Measurements from ENCODE around the gene PRKCH. TPM values are rescaled to one million over a fixed set of nuclear protein-coding genes. Genes with fewer than 3 reads are reported as not detected.

PRKCH gene
- total RNA-seq, 1 experiment from 2014 or later: 5.2 TPM

DNA sequence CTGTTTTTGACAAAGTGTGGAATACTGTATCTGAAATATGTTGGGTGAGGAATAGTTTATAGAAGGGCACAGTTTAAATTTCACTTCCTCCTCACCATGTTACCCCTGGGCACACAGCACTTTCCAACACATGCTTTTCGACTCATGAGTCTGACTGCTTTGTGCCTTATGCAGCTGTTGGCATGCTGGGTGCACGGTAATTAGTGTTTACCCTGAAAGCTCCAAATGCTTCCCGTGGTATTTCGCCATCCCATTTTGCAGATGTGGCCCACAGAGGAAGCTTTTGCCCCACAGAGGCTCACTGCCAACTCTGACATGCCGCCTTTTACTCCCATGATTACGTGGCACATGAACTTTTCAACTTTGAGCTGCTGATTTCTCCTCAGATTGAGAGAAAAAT is 168.6 kb downstream of the PRKCH start:
- H3K27me3 Mint-ChIP-seq (ENCODE audit: low read depth): no peaks in the 10 kb centered on the region
- H3K4me2 ChIP-seq (ENCODE audit: insufficient read depth, insufficient read length, low read length): no peak overlapping the region

More for the DNA sequence above, 168.6 kb downstream of the PRKCH start:
- H3K23me2 ChIP-seq (ENCODE audit: insufficient read length, low read depth, low read length, poor library complexity, severe bottlenecking): no peaks in the 10 kb centered on the region
- no peak overlapping the region for H3K14ac ChIP-seq (ENCODE audit: insufficient read depth, low read length)
- no peak overlapping the region for H3K4ac ChIP-seq (ENCODE audit: low read depth, low read length)
- H2BK12ac ChIP-seq (ENCODE audit: insufficient read length, low read depth, low read length): no peak overlapping the region
- H3K27ac ChIP-seq (ENCODE audit: insufficient read length, low read depth, low read length): no peak overlapping the region
- H3T11ph ChIP-seq (ENCODE audit: low read length): no peak overlapping the region
- peaks cover 2% of the 10 kb centered on the region; the same call in 1 of the 2 replicates for H3K4me1 ChIP-seq (ENCODE audit: insufficient read depth, low read length)
- H2AFZ ChIP-seq (ENCODE audit: low read length): no peak overlapping the region
- Mint-ChIP-seq H3K4me1 (peaks cover 6 to 10% of the 10 kb centered on the region in 2 experiments), H3K36me3 (ENCODE audit: insufficient read depth in 1 of 3, low read depth in 3 of 3) (no peaks in the 10 kb centered on the region), H3K27ac (no peak overlapping the region), H3K9me3 (no peaks in the 10 kb centered on the region), H3K4me3 (no peak overlapping the region)
- H2BK5ac ChIP-seq (ENCODE audit: insufficient read length, low read length): no peak overlapping the region
- no peak overlapping the region for H4K8ac ChIP-seq (replicated peaks; ENCODE audit: insufficient read length, low read depth, low read length)
- H3K27me3 ChIP-seq (ENCODE audit: insufficient read depth, low read length): no peaks in the 10 kb centered on the region
- H3K18ac ChIP-seq (ENCODE audit: insufficient read length, low read depth, low read length): no peak overlapping the region
- no peaks in the 10 kb centered on the region for H3K79me2 ChIP-seq (ENCODE audit: insufficient read depth, low read length)
- no peak overlapping the region for H4K5ac ChIP-seq (ENCODE audit: insufficient read length, low read depth, low read length)
- no peaks in the 10 kb centered on the region for H4K20me1 ChIP-seq (ENCODE audit: control insufficient read depth, insufficient read depth, insufficient read length)
- no peak overlapping the region for H2AK5ac ChIP-seq (ENCODE audit: insufficient read length, low read length)
- no peak for DNase-seq
- no peaks in the 10 kb centered on the region for H3K9me3 ChIP-seq (ENCODE audit: control insufficient read depth, low read depth, low read length)
- no peak overlapping the region for H3K23ac ChIP-seq (ENCODE audit: insufficient read length, low read depth, low read length)
- H4K91ac ChIP-seq (ENCODE audit: insufficient read length, low read depth, low read length): no peak overlapping the region
- H2BK120ac ChIP-seq (ENCODE audit: low read depth, low read length, poor library complexity, severe bottlenecking): no peak overlapping the region
- H3K56ac ChIP-seq (ENCODE audit: insufficient read length, low read depth, low read length): no peak overlapping the region
- no peak overlapping the region for H3K9ac ChIP-seq (ENCODE audit: extremely low read depth, insufficient read length, low read length)
- H2BK20ac ChIP-seq (ENCODE audit: low read depth, low read length, poor library complexity, severe bottlenecking): no peak overlapping the region
- TF ChIP-seq, protein P1, sequence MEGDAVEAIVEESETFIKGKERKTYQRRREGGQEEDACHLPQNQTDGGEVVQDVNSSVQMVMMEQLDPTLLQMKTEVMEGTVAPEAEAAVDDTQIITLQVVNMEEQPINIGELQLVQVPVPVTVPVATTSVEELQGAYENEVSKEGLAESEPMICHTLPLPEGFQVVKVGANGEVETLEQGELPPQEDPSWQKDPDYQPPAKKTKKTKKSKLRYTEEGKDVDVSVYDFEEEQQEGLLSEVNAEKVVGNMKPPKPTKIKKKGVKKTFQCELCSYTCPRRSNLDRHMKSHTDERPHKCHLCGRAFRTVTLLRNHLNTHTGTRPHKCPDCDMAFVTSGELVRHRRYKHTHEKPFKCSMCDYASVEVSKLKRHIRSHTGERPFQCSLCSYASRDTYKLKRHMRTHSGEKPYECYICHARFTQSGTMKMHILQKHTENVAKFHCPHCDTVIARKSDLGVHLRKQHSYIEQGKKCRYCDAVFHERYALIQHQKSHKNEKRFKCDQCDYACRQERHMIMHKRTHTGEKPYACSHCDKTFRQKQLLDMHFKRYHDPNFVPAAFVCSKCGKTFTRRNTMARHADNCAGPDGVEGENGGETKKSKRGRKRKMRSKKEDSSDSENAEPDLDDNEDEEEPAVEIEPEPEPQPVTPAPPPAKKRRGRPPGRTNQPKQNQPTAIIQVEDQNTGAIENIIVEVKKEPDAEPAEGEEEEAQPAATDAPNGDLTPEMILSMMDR (conservative IDR thresholded peaks at IDR 0.05): no peak
- WGBS (ENCODE audit: extremely low coverage, insufficient read length, low lambda C conversion rate): no CpG with 5 or more reads among the region's 6 CpGs
- H3K79me1 ChIP-seq (ENCODE audit: insufficient read depth, low read depth, low read length, poor library complexity, severe bottlenecking): no peaks in the 10 kb centered on the region
- no peak overlapping the region for H2BK15ac ChIP-seq (ENCODE audit: low read depth, low read length)
